GM13977 (cell line): ENCODE results near the gene STAT3.
A peak's percentile ranks its signal among the peaks of the same experiment; 100 is the strongest.

Source experiments
- DNase-seq: peaks from one replicate; pipeline ENCODE4 v3.0.0; 2012; ENCODE audit warnings: low spot score
- in situ Hi-C: fragments of 300-500 bp; cut with MboI; formaldehyde crosslinking; loops from one replicate; pipeline ENCODE4 v1.12.0; 2022; ENCODE audit warnings: low sequenced_read_pairs, low pct_unique_long_range_greater_than_20kb, mixed read lengths, inconsistent platforms; ENCODE audit not compliant: unreplicated experiment
- TF ChIP-seq, protein P1 (sequence below): IDR thresholded peaks from 2 replicates; pipeline ENCODE4 v1.5.1; 2012; ENCODE audit warnings: mild to moderate bottlenecking, control low read depth; ENCODE audit not compliant: insufficient read depth; ENCODE audit errors: extremely low read depth, missing control alignments

The STAT3 gene

DNA sequence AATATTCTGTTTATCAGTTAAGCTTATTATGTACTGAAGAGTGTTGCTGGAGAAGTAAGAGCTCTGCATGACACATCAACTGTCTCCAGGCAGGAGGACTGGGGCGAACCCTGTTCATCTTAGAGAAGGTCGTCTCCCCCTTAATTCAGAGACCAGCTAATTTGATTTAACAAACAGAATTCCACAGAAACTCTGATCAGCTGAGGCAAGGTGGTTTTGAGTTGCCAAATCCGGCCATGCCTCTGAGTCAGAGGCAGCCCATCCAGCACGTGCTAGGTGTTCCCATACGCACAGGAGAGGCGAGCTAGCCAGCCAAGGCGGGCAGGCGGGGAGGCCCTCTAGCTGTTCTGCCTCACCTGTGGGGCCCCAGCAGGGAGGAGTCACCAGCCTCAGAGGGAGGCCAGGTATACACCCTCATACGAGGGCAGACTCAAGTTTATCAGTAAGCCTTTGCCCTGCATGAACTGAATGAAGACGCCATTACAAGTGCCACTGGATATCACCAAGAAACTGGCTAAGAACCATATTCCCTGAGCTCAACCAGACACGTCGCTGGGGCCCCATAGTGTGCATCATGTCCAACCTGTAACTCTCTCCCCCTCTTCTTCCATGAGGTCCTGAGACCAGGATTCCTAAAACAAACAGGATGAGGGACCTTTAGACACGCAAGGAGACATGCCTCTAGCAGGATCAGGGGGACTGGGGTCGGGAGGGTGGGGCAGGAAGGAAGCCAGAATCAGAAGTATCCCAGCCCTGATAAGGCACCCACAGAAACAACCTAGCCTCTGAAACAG is 74.3 kb downstream of the STAT3 start:
- in situ Hi-C loops: loop anchor here (25.0 kb wide), 1 partner anchor 198 kb away; no protein-coding TSS in a partner anchor
- DNase-seq: no peak
- TF ChIP-seq, protein P1, sequence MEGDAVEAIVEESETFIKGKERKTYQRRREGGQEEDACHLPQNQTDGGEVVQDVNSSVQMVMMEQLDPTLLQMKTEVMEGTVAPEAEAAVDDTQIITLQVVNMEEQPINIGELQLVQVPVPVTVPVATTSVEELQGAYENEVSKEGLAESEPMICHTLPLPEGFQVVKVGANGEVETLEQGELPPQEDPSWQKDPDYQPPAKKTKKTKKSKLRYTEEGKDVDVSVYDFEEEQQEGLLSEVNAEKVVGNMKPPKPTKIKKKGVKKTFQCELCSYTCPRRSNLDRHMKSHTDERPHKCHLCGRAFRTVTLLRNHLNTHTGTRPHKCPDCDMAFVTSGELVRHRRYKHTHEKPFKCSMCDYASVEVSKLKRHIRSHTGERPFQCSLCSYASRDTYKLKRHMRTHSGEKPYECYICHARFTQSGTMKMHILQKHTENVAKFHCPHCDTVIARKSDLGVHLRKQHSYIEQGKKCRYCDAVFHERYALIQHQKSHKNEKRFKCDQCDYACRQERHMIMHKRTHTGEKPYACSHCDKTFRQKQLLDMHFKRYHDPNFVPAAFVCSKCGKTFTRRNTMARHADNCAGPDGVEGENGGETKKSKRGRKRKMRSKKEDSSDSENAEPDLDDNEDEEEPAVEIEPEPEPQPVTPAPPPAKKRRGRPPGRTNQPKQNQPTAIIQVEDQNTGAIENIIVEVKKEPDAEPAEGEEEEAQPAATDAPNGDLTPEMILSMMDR: no peak

DNA sequence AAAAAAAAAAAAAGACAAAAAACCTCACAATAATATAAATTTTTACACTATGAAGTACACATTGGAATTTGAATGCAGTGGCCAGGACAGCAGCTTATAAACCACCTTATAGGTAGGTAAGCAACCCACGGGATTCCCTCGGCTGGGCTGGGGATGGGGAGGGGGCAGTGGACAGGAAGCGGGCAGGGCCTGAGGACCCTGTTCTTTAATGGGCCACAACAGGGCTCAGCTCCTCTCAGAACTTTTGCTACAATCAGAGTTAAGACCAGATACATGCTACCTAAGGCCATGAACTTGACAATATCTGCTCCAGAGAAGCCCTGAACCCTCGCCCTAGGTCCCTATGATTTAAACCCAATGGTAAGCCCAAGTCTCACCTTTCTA is 74.9 kb downstream of the STAT3 start:
- TF ChIP-seq, protein P1: no peak
- no peak for DNase-seq
- in situ Hi-C loops: loop anchor here (25.0 kb wide), 1 partner anchor 199 kb away; no protein-coding TSS in a partner anchor

DNA sequence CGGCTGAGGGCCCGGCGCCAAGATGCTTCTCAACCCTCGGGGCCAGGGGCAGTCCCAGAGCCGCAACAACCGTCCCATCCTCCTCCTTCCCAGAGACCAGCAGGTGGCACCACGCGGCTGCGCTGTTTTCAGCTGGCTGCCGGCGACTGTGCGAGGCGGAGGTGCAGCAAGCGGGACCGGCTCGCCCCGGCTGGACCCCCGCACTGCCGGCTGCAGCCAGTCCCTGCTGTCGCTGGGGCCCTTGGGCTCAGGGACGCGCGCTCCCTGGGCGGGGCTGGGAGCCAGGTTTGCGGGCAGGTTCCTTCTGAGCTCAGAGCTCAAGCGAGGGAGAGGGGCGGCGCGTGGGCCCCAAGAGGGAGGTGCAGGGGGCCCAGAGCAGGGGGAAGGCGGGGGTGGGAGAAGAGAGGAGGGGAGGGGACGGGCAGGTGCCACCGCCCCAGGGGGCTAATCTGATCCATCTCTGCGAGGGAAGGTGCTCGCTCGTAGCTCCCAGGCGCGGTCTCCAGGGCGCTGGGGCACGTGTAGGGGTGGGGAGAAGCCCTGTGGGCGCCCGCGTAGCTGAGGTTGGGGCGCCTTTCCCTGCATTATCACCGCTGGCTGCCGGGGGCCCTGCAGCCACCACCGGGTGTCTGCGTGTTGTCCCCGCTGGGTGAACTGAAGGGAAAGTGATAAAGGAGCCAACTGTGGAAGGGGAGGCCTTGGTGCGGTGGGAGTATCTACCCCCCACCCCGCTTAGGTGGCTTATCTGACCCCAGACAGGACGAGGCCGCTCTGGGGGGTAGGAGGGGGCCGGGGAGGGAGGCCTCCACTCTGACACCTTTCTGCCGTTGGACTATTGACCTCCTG is 75.7 kb downstream of the STAT3 start:
- DNase-seq: peak; percentile 83
- TF ChIP-seq, protein P1: peak; percentile 85
- in situ Hi-C loops: loop anchor here (25.0 kb wide), 1 partner anchor 200 kb away; no protein-coding TSS in a partner anchor

DNA sequence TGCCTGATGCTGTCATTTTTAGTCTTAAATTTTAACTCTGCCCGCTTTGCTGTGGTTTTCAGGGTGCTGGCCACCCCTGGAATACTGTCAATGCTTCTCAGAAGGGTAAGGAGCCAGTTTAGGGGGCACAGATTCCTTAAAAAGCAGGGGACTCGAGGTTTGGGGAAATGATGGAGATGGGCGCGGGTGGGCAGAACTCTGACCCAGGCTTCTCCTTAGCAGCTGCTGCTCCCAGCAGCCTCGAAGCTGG is 76.3 kb downstream of the STAT3 start:
- in situ Hi-C loops: loop anchor here (25.0 kb wide), 1 partner anchor 200 kb away; no protein-coding TSS in a partner anchor
- no peak for DNase-seq
- TF ChIP-seq, protein P1: peak; percentile 5

DNA sequence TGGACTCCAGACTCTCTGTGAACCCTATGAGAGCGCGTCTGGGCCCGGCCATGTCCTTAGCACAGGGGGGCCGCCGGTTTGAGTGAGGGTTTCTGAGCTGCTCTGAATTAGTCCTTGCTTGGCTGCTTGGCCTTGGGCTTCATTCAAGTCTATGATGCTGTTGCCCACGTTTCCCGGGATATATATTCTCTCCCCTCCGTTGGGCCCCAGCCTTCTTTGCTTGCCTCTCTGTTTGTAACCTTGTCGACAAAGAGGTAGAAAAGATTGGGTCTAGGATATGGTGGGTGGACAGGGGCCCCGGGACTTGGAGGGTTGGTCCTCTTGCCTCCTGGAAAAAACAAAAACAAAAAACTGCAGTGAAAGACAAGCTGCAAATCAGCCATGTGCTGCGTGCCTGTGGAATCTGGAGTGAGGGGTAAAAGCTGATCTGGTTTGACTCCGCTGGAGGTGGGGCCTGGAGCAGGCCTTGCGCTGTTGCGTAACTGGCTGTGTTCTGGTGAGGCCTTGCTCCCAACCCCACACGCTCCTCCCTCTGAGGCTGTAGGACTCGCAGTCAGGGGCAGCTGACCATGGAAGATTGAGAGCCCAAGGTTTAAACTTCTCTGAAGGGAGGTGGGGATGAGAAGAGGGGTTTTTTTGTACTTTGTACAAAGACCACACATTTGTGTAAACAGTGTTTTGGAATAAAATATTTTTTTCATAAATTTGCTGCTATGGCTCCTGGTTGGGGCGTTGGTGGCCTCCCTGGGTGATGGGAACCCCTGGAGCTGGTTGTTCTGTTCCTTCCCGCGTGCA is 76.8 kb downstream of the STAT3 start:
- no peak for DNase-seq
- in situ Hi-C loops: loop anchor here (25.0 kb wide), 1 partner anchor 201 kb away; no protein-coding TSS in a partner anchor
- TF ChIP-seq, protein P1: no peak

DNA sequence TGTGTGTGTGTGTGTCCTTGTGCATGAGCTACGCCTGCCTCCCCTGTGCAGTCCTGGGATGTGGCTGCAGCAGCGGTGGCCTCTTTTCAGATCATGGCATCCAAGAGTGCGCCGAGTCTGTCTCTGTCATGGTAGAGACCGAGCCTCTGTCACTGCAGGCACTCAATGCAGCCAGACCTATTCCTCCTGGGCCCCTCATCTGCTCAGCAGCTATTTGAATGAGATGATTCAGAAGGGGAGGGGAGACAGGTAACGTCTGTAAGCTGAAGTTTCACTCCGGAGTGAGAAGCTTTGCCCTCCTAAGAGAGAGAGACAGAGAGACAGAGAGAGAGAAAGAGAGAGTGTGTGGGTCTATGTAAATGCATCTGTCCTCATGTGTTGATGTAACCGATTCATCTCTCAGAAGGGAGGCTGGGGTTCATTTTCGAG is 77.4 kb downstream of the STAT3 start:
- TF ChIP-seq, protein P1: no peak
- in situ Hi-C loops: loop anchor here (25.0 kb wide), 1 partner anchor 202 kb away; no protein-coding TSS in a partner anchor
- peak; percentile 35 for DNase-seq
